HL-60 (cell line): ENCODE data around the gene ZNF618.

Source experiments
- CTCF ChIP-seq: IDR thresholded peaks from one replicate; pipeline ENCODE4 v1.5.1; 2011; ENCODE audit warnings: low read length, control low read depth, inconsistent platforms; ENCODE audit not compliant: insufficient read depth
- POLR2AphosphoS5 ChIP-seq: IDR thresholded peaks from 2 replicates; pipeline ENCODE4 v1.6.1; 2012; ENCODE audit warnings: low read depth

DNA sequence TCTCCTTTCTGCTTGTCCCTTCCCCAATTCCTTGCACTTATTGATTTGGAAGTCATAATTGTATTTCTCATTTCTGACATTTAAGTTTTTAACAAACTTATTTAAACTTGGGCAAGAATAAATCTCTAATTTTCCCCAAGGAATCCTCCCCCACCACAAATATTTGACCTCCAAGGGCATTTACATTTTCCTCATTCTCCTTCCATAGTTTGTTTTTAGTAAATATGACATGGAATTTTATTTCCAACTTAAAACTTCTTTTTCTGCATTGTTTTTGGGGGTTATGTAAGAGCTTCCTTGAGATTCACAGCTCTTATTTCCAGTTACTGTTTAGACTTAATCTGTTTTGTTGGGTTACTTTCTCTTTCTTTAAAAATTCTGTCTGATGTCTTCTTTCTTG lies 64.9 kb downstream of the ZNF618 start:
- TF ChIP-seq POLR2AphosphoS5: no peak
- TF ChIP-seq CTCF: no peak
